OCI-M2 (cell line): ENCODE data around the gene HOXA3.

Source experiments
- DNase-seq: peaks from one replicate; lab custom pipeline; 2025; ENCODE audit not compliant: unreplicated experiment; lab: John Stamatoyannopoulos, UW

The HOXA3 gene

DNA sequence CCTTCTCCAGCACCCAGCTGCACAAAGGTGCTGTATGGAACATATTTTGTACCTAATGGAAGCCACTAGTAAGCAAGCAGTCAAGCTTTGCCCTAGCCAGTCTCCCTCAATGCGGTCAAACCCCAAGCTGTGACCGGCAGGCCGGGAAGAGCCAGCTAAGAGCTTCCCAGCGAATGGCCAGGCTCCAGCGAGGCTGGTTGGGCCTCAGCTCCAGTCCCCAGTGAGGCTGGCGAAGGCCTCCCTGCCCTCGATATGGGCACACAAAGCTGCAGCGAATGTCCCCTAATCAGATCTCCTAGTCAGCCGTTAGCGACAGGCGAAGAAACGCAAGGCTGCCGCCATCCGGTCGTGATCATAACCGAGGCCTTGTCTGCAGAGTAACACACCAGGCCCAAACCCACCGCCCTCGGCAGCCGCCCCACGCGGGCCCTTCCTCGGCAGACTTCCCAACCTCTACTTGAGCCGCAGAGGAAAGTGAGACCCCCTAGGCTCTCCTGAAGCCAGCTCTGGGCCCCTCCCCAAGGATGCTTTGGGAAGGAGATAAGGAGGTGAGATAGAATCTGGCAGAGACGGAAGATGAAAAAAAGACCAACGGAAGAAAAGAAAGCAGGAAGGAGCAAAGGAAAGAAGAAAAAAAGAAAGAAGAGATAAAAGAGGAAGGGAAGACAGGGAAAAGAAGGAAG, 16.0 kb upstream of the HOXA3 start:
- no peak for DNase-seq

DNA sequence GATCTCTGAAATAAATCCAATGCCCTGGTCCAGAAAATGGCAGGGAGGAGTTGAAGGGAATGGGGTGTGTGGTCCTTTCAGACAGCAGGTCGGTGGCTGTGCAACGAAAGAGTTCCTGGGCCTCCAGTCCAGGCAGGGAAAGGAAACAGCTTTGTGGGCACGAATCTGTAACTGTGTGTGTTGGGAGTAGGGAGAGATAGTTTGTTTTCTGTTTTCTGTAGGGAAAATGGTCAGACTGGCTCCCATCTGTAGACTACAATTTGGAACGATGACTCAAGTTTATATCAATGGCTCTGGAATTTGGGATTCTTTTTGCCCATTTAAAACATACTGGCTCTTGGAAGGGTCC, 15.5 kb upstream of the HOXA3 start:
- DNase-seq: no peak

DNA sequence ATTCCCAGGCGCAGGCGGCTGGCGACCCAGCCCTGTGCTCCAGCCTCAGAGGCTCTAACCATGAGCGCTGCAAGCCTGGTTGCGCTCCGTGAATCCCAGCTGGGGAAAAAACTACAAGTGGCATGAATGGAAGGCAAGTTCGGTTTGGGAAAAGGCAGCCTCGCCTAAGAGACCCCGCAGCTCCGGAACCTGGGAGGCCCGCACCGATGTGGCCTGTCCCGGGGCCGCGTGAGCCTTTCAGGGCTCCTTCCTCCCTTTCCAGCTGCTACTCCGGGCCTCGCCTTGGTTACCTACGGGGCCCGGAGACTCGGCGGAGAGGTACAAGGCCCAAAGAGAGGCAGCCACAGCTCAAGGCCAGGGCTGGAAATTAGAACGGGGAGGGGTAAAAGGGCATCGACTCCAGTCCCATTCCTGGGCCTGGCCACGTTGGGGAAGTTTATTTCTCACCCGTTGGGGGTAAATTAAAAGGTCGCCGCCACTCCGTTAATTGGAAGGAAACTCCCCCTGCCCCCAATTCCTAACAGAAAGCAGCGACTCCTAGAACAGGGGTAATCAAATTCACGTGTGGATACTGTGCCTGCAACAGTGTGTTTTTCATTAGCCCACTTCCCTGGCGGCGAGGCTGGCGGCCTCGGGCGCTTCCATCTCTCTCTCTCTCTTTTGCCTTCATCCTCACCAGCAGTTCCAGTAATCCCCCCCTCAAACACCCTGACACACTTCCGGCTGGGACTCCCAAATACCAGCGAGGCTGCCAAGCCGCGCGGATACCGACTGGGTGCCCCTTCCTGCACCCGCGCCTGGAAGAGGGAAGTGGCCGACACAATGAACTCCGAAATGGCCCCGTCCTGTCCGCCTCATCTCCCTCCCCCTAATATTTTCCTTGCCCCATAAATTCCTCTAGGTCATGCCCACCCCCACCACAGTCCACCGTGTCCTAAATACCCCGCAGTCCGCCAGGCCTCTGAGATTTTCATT, 14.4 kb upstream of the HOXA3 start:
- no peak for DNase-seq

DNA sequence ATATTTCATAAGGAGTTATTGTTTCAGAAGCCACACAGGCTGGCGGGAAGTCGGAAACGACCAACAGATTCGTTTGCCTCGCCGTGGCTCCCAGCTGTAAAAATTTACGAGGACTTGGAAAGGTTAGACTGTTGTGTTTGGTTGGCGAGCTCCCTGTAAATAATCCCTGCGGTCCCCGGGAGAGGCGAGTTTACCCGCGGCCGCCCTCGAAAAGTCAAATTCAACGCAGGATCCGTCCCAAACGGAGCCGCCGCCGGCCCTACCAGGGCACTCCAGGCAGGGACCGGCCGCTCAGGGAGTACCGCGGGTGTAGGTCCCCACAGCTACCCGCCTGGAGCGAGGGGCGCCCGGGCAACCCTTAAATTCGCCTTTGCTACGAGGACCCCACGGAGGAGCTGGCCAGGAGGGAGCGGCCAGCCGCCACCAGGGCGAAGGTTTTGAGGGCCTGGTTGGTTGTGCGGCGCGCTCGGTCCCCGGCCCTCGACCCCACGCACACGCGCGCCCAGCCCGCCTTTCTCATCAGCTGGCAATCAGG, 13.7 kb upstream of the HOXA3 start:
- no peak for DNase-seq

DNA sequence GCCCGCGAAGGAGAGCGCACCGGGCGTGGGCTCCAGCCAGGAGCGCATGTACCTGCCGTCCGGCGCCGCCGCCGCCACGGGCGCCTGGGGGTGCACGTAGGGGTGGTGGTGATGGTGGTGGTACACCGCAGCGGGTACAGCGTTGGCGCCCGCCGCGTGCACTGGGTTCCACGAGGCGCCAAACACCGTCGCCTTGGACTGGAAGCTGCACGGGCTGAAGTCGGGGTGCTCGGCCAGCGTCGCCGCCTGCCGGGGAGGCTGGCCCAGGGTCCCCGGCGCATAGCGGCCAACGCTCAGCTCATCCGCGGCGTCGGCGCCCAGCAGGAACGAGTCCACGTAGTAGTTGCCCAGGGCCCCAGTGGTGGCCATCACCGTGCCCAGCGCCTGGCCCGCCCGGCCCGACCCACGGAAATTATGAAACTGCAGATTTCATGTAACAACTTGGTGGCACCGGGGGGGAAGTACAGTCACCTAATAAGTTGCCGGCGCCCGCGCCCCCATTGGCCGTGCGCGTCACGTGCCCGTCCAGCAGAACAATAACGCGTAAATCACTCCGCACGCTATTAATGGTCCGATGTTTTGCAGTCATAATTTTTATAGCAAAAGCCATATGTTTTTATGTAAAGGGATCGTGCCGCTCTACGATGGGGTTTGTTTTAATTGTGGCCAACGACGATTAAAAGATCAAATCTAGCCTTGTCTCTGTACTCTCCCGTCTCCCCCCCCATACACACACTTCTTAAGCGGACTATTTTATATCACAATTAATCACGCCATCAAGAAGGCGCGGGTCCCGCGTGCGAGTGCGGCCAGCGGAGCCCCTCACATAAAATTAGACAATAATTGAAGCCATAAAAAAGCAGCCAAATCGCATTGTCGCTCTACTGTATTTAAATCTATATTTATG, 13.0 kb upstream of the HOXA3 start, which contains the start of gene HOXA9:
TSS of gene HOXA9 (minus strand) at position 449 of the 907 bp plus-strand sequence. CDS start at position 369, 80 bp downstream.
- no peak for DNase-seq

DNA sequence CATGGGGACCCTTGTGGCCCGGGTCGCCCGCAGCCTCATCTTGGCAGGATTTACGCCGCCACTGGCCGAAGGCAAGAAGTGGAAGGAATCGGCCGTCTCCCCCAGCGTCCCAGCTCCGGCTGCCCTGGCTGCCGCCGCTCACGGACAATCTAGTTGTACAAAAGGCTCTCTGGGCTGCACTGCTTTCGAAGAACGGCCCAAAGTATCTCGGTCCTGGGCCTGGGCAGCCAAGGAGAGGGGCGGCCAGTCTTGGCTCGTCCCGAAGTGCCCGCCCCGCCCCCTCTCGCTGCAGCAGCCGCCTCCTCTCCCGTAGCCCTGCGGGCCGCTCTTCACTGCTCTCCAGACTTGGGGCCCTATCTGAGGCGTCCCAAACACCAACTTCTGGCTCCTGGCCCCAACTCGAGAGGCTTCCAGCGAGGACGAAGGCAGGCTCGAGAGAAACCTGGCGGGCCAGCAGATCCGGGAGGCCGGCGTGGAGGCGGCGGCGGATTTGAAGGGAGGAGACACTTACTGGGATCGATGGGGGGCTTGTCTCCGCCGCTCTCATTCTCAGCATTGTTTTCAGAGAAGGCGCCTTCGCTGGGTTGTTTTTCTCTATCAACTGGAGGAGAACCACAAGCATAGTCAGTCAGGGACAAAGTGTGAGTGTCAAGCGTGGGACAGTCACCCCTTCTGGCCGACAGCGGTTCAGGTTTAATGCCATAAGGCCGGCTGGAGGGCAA, 12.1 kb upstream of the HOXA3 start:
- no peak for DNase-seq

DNA sequence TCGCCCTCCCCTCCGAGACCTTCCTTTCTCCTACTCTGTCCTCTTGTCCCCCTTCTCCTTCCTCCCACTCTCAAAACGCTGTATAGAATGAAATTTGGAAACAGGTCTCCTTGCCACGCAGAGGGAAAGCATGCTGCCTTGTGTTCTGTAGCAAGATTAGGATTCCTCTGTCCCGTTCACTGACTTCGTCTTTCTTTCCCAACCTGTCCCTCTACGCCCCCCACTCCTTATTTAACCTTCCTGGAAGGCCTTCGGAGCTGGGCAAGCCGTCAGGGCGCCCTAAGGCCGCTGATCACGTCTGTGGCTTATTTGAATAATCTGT, 11.6 kb upstream of the HOXA3 start:
- no peak for DNase-seq

DNA sequence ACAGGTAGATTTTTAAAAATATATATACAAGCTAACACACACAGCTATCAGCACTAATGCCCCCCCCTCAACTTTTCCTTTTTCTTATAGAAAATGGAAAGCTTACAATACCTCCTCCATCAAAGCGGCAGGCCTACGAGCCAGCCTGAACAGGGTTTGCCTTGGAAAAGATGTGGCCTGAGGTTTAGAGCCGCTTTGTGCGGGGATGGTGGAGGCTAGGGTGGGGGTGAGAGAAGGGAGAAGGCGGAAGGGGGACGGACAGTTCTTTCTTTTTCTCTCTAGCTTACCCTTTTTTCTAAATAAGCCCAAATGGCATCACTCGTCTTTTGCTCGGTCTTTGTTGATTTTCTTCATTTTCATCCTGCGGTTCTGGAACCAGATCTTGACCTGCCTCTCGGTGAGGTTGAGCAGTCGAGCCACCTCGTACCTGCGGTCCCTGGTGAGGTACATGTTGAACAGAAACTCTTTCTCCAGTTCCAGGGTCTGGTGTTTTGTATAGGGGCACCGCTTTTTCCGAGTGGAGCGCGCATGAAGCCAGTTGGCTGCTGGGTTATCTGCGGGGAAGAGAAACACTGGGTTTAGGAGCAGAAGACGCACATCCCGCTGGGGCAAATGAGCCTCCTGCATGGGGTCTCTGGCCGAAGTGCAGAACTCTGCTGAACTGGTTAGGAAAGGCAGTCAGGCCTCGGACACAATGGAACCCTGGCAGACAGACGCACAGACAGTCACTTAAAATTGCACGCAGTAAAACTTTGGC, 11.1 kb upstream of the HOXA3 start:
- DNase-seq: no peak

DNA sequence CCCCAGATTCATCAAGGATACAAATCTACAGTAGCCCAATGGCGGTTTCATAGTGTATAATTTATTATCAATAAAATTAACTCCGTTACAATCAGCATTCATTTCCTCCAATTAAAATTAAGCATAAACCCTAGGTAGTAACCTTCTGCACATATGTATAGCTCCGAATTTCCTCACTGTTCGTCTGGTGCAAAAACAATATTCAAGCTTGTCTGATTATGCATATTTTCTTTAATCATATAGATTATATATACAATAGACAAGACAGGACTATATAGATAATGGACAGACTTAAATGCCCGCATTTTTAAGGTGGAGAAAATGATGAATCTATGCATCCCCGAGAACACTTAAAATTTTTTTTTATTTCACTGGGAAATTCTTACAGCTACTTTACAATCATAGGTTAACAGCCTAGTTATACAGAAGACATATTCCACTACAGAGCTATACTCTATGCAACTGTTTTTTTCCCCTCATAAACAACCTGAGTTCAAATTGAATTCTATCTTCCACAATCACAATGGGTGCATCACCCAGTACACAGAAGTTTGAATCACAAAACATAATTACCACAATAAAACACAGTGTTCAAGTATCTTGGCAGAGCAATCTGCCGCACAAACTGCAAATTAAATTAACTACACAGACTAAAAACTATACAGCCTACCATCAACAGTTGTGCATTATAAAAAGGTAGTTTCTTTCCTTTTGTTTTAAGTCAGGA, 10.3 kb upstream of the HOXA3 start:
- DNase-seq: no peak

DNA sequence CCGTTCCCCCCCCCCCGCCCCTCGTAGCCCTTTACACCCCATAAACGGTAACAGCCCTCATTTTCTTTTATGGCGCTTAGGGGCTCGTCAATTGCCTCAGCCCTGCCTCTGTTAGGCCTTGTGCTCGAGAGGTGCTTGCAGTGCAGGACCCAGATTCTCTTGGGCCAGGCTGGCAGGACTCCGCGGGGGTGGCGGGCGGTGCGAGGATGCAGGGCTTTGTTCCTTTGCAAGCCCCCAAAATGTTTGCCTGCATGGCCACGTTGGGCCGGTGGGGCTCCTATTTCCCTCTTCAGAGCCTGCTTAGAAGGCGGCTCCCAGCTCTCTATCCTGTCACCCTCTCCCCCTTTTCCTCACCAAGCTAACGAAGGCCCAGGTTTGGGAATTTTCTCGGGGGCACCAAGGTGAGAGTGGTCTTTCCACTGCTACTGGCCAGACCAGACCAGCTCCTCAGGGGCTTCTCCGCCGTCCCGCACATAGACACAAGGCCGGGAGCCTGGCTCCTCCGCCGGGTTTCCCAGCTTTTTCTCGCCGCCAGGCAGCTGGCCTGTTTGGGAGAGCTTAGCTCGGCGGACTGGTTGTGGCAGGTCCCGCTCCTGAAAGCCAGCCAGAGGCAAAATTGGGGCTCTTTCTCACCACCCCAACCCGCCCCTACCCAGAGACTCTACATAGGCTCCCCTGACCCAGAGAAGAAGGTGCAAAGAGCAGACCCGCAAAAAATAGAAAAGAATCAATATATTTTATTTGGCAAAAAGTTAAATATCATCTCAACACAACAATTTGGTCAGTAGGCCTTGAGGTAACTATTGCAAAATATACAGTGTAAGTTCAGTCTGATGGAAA, 9.6 kb upstream of the HOXA3 start:
- DNase-seq: no peak

DNA sequence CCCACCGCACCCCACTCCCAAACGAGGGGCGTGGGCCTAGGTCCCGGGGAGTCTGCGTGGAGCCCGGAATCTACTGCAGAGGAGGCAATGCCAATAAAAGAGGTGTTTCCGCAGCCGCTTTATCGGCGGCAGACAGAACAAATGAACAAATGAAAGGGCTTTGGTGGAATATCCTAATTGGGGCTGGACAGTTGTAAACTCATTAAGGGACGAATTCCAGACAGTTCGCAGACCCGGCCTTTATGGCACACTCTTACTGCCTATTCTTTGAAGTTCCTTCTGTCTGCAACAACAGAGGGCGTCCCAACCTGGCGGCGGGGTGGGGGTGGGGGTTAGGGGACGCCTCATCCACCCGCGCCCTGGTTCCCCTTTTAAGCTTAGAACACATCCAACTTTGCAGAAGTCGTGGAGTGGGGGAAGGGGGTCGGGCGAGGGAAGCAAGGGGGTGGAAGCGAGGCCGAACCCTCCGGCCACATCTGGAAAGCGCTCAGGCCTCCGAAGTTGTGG, 8.9 kb upstream of the HOXA3 start:
- no peak for DNase-seq

DNA sequence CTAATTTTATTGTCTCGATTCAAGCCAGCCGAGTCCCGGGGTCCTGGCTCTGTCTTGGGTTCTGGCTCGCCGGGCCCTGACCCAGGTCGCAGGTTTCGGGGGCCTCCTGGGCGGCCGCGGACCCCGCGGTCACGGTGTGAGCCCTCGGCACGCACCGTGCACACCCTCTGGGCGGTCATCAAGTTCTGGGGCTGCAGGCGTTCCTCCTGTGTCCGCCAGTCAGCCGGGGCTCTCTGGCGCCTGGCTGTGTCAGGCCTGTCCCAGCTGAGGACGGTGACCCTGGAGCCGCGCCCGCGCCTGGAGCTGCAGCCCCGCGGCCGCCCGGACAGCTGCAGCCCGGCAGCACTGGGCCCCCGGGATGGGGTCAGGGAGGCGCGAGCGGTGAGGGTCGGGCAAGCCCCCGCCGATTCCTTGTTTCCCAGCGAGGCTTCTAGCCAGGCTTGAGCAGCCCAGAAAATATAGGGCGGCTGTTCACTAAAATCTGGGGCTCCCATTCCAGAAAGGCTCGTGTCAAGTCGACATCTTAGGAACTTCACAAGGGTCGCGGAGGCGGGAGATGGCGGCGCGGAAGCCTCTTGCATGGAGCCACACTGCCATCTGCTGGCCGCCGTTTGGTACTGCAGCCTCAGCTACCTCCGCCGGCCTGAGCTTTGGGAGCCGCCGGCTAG, 8.3 kb upstream of the HOXA3 start:
- DNase-seq: no peak

DNA sequence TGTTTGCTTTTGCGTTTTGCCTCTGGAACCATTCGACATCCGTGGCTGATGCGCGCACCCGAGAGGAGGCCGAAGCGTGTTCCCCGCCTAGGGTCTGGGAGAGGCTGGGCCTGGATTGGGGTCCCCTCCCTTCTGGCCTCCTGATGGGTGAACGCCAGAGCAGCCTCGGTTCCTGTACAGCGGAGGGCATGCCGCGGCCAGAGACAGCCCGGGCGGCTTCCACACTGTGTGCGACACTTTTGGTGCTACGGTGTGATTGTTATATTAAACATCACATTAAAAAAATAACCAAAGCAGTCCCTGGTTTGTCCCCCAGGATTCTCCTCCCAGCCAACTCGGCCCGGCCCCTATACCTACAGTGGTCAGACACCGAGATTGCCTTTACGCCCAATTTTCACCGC, 7.8 kb upstream of the HOXA3 start:
- DNase-seq: no peak

DNA sequence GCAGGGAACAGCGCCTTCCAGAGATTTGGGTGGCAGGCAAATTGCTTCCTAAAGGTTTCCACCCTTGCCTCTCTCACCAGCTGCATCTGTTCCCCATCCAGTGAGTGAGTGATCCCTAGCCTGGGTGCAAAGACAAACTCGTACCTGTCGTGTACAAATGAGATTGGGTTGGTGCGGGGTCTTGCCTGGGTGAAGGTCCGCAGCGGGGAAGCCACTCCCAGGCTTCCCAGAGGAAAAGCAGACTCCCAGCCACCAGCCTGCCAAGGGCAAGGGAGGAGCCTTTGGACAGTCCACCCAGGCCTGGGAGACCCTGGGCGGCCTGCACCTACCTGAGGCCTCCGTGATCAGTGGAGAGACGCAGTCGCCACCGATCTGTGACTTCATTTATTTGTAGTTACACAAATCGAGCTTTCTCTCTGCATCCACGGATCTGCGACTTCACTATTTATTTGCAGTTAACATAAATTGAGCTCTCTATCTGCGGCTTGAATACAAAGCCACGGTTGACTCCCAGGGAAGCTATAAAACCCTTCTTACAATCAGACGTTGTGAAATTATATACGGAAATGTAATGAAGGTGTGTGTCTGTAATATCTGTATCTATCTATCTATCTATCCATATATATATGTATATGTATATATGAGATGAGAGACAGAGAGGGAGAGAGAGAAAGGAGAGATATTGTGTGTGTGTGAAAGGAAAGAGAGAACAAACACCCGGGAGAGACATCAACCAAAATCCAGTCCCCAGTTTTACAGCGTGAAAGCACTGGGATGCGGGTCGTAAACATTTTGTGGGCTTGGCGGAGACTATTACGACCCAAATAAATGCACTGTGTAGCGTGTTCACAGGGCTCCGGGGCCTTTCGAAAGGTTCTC, 7.1 kb upstream of the HOXA3 start:
- no peak for DNase-seq

DNA sequence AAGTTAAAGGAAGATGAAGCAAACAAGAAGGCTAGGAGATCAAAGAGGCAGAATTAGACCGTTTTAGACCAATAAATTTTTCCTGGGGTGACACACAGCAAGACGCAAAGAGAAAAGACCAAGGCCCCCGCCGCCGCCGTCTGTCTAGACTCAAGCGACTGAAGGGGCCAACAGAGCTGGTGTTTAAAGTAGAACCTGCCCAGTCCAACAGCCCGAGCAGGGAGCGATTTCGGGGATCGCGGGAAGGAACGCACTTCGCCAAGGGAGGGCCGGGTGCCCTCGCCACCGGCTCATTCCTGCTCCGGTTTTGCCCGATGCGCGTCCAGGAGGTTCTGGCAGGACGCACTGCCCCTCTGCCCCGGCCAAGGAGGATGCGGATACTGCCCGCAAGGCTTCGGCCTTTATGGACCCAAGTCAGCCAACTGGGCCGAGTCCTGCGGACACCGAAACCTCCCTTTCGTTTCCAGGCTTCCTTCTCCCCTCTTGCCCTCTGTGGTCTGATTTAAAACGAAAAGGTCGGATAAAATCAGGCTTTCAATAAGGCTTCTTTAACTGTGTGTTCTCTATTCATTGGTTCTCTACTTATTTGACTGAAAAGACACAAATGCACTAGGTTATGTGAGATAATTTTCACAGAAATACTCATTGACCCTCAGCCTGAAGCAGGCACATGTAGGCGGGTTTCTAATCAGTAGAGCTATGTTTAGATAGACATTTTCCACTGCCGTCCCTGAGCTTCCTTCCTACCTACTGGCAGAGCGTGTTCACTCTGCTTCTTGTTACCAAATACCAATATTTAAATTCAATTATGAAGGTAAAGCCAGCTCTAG, 6.3 kb upstream of the HOXA3 start:
- DNase-seq: no peak
